NCI-H526 treated with DMSO at 0.1 percent for 48 hours (cell line): ENCODE measurements around the gene CELF2.

Experiments
- DNase-seq: peaks from one replicate; lab custom pipeline; 2025; lab: John Stamatoyannopoulos, UW

CELF2 gene

DNA sequence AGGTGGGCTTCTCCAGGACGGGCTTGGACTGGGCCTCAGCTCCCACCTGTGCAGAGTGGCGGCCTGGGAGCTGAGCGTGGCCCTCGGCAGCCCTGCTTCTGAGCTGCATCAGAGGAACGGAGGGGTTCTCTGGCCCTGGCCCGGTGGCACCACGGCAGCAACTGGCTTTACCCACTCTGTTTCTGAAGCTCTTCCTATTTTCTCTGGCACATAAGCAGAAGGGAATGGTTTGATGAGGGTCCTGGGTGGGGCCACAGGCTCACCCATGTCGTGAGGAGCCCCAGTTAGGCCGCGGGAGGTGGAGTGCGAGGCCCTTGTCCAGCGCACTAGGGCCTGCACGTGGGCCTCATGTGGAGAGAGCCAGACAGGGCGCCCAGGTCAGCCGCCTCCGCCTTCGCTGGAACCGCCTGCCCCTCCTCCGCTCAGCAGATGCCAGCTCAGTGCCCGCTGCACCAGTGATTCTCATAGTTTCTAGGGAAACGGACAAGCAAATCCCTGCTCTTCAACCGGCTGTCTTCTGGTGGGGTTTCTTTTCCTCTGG lies 284.0 kb downstream of the CELF2 start:
- no peak for DNase-seq

GRCh38 chr10:11302181-11302580 lies 284.5 kb downstream of the CELF2 start:
- no peak for DNase-seq

DNA sequence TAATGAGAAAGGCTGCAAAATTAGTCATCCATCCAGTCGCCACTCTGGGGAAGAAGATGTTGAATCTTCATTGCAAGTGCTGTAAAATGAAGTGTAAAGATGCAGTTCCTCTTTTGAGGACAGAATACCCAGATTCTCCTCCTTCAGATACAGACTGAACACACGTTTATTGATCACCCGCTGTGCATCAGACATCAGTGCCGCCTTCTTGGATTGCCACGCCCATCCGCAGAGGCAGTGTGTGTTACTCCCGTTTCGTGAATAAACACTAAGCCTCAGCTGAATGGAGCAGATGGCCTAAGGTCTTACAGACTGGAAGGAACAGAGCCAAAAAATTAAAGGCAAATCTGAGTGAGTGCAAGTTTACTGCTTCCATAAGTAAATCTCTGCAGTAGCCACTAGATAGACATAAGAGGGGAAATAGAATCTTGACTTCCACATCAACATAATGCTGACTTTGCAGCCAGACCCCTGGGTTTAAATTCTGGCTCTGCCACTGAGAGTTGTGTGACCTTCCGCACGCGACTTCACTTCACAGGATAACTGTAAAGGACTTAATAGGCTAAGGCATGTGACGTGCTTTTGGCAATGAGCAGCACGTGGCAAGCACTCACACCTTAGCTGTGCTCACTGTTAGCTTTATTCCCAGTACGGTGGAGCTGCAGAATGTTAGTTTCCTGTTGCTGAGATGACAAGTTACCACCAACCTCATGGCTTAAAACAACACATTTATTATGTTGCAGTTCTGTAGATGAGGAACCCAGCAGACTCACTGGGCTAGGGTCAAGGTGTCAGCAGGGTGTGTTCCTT lies 285.9 kb downstream of the CELF2 start:
- DNase-seq: no peak

GRCh38 chr10:11304906-11305585 lies 287.4 kb downstream of the CELF2 start:
- no peak for DNase-seq

GRCh38 chr10:11305825-11306593 lies 288.3 kb downstream of the CELF2 start:
- DNase-seq: no peak

- no peak for DNase-seq
These were observed 289.3 kb downstream of the CELF2 start for GRCh38 chr10:11307004-11307403.

- DNase-seq: no peak
These were observed 290.3 kb downstream of the CELF2 start for GRCh38 chr10:11307937-11308336.

DNA sequence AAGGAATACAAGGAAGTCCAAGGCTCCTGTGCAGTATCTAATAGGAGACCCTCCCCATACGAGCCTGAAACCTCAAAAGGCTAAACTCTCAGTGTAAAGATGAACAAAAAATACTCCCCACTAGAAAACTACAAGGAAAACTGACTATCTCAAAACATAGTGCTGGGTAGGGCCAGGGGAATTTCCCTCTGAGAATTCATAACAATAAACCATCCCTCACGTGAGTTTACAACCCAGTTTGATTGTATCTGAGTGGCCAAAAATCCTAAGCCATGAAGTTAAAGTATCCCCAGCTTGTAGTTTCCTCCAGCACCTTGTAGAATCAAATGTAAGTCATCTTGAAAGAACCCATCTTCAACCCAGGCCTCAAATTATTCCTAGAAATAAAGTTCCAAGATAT lies 293.4 kb downstream of the CELF2 start:
- DNase-seq: no peak

DNA sequence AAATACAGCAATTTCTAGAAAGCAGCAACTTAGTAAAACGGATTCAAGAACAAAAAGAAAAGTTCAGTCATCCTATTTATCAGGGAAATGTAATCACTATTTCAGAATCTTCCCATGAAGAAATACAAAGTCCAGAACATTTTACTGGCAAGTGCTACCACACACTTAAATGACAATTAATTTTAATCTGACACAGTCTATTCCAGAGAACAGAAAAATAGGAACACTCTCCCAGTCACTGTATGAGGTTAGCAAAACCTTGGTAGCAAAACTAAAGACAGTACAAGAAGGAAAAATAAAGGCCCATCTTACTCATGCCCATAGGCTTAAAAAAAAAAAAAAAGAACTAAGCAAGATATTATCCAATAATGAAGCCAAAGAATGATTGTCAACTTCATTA lies 295.8 kb downstream of the CELF2 start:
- no peak for DNase-seq

DNA sequence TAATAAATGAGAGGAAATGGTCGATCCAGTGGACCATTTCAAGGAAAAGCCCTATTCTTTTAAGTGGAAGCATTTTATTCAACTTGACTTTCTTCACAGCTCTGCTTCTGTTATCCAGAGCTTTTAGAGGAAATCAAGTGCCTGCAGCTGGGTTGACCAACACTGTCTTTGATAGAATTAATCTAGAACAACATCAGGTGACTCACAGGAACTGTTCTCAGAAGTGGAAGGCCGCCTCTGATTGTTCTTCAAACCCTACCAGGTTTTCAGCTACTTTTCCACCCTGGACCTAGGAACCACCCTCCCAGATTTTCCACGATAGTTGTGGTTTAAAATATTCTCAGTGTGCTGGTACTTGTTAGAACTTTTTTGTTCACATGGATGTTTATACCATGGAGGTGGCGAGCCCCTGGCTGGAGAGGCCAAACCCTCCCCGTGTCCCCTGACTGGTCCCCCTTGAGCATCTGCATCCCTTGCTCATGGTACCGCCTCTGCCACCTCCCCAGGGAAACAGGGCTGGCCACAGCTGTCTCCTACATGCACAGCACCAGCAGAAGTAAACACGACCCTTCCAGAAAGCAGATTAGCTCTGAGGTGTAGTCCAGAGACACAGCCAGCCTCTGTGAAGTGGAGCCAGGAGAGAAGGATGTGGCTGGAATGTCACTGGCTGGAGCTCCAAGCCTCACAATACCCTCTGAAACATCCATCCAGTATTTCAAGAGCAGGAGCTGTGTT lies 300.4 kb downstream of the CELF2 start:
- DNase-seq: no peak

DNA sequence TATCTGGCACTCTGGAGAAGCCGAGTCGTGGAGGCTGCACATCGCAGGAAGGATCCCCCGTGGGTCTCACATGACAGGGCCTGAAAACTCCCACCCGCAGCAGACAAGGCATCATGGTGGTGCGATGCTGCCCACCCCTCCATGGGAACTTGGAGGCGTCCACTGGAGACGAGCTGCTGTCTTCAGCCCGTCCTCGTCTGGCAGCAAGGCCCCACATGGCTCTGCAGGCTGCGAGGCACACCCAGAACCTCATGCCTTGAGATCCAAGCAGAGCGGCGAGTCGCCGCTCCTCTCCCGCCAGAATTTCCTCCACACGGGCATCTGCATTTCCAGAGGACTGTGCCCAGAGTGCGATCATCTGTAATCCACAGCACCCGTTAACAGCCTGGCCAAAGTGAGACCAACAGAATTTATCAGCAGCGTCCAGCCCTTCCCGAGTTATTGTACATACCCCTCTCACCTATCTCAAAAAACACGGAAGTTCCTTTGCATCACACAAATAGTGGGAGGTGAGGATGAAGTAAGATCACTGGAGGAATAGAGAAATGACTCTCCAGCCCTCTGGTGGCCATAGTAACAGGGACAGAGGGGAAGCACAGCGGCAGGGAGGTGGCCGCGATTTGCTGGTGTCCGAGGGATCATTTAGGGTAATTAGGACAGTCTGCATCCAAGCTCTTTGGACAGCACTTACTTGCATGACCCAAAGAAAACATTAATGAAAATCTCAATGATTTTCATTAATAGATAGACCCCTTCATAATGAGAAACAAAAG lies 301.3 kb downstream of the CELF2 start:
- no peak for DNase-seq

GRCh38 chr10:11319990-11320602 lies 302.4 kb downstream of the CELF2 start:
- DNase-seq: no peak

DNA sequence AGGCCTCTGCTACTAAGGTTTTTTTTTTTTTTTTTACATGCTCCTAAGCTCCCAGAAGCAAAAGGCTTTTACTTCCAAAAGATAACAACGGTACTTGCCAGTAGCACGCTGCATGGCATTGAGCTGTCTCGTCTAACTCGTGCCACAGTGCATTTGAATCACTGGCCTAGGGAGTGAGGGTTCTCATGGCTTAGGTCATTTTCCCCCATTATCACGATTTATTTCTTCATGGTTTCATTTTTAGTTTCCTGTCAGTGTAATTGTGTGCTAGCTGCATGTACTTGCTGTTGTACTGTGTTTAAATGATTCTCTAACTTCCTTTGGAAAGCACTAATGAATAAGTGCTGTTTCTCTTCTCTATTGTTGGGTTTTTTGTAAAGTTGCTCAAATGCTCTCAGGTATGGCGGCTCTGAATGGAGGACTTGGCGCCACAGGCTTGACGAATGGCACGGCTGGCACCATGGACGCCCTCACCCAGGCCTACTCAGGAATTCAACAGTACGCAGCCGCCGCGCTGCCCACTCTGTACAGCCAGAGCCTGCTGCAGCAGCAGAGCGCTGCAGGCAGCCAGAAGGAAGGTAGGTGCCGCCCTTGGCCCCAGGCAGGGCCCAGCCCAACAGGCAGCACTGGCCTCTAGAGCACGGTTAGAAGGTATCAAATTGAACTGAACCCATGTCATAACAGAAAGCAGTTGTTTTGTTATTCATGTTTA lies 303.3 kb downstream of the CELF2 start:
- DNase-seq: no peak

GRCh38 chr10:11322698-11323097 lies 305.0 kb downstream of the CELF2 start:
- no peak for DNase-seq

DNA sequence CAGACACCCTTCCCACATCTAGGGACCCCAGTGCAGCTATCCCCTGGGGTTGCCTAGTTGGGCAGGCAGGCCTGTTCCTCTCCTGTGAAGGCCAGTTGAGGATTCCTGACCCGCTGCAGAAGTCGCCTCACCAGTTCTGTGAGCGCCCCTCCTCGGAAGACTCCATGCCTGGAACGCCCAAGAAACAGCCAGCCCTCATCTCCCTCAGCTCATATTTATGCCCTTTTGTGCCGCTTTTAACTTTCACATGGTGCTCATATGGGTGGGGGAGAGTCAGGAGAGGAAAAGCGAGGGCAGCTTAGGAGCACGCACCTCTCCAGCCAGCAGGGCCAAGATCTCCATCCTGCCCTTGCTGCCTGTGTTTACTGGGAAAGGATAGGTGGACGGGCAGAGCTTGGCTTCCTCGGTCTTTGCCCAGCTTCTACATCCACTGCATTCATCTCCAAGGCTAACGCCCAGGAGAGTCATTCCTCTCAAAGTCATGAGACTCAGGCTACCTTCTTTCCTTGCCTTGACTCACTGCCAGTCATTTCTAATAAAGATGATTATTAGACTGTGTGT lies 307.2 kb downstream of the CELF2 start:
- DNase-seq: no peak

DNA sequence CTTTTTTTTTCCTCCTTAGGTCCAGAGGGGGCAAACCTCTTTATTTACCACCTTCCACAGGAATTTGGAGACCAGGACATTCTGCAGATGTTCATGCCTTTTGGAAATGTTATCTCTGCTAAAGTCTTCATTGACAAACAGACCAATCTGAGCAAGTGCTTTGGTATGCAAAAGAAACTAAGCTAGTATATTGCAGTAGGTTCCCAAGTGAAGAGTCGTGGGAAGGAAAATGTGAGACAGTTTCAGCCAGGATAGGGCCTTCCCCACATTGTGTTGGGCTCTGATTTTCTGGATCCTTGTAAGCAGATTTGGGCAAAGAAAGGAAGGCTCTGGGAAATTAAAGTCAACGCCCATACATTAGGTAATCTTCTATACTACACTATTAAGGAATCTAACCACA lies 308.1 kb downstream of the CELF2 start:
- no peak for DNase-seq

DNA sequence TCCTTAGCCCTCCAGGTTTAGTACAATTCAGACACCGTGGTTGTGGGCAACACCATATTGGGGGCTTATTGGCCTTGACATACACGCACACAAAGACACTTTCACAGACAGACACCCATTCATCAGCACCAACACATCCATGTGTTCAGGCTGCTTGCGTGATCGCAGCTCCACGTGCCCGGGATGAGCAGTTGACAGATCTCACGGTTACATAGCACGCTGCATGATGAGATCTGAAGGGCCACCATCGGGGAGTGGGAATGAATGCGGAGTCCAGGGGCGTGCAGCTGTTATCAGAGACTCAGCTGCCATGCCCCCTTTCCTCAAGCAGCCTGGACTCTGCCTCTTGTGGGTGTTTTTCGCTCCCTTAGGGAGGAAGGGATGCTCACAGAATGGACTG lies 308.6 kb downstream of the CELF2 start:
- DNase-seq: no peak

- DNase-seq: no peak
These were observed 309.4 kb downstream of the CELF2 start for GRCh38 chr10:11326913-11327616.
